Aorta (tissue), 5 donors: ENCODE data around the gene ANAPC7. TPM values are rescaled to one million over a fixed set of nuclear protein-coding genes. Genes with fewer than 3 reads are reported as not detected.
"Not testable (repeated sequence)": the region's sequence is repeated elsewhere in the genome, so short reads cannot be mapped to it uniquely, and the experiment has no call there.

Experiments
- ATAC-seq: fragments of 200-7000 bp; cut with Tn5 transposase; one replicate; pipeline ENCODE4 v1.9.1; 2022; ENCODE audit warnings: moderate library complexity; ENCODE audit not compliant: low FRiP score
- DNase-seq, 2 donors: peaks; one replicate each; pipeline ENCODE4 v3.0.0-alpha.2; 2020
- H3K27ac ChIP-seq, 2 donors: one replicate each; pipeline ENCODE4 v1.5.1; 2013; ENCODE audit warnings: low read length in 2 of 2, mild to moderate bottlenecking in 2 of 2, moderate library complexity in 2 of 2, control low read depth in 1 of 2, inconsistent platforms in 1 of 2, low read depth in 1 of 2
- H3K27me3 ChIP-seq, 2 donors: one replicate each; pipeline ENCODE4 v1.6.1; 2013; ENCODE audit warnings: control low read depth in 1 of 2, low read length in 1 of 2, mild to moderate bottlenecking in 1 of 2, moderate library complexity in 1 of 2; ENCODE audit not compliant: insufficient read depth in 2 of 2, control insufficient read depth in 1 of 2
- H3K36me3 ChIP-seq, 2 donors: one replicate each; pipeline ENCODE4 v1.6.1; 2013; ENCODE audit warnings: control low read depth in 1 of 2, low read length in 1 of 2, mild to moderate bottlenecking in 1 of 2; ENCODE audit not compliant: insufficient read depth in 2 of 2, control insufficient read depth in 1 of 2
- H3K4me1 ChIP-seq, 2 donors: one replicate each; pipeline ENCODE4 v1.6.1; 2013; ENCODE audit warnings: low read length in 2 of 2, control low read depth in 1 of 2, mild to moderate bottlenecking in 1 of 2, moderate library complexity in 1 of 2; ENCODE audit not compliant: insufficient read depth in 2 of 2, control insufficient read depth in 1 of 2
- H3K4me3 ChIP-seq, 2 donors: one replicate each; pipeline ENCODE4 v1.5.1; 2013; ENCODE audit warnings: low read length in 2 of 2, control low read depth in 1 of 2, mild to moderate bottlenecking in 1 of 2
- H3K9me3 ChIP-seq: one replicate; pipeline ENCODE4 v1.6.1; 2013; ENCODE audit warnings: mild to moderate bottlenecking, low read length; ENCODE audit not compliant: control insufficient read depth
- WGBS, 2 donors: extraction: QIAGEN DNeasy Blood & Tissue Kit; methylation state at CpG; one replicate each; pipeline ENCODE4 v1.1.7; 2013; 5-methylcytosine and 5-hydroxymethylcytosine counted together
- intact Hi-C, 2 donors: fragments of 100-400 bp; cut with DNase I; formaldehyde crosslinking; loops; one replicate each; pipeline versions ENCODE4 v1.14.2 to v1.15.0; 2022
- polyA plus RNA-seq, 2 donors: library from polyadenylated mRNA; stranded (reverse); fragments of 200-250 nt; gene quantifications; one replicate each; pipeline ENCODE4 v1.2.3, GENCODE V29; 2013
- total RNA-seq, 2 donors: library from RNA; stranded (reverse); fragmentation: NEBNext Ultra II Directional; extraction: Animal tissue kit (Norgen Biotek cat#: 25700); gene quantifications; one replicate each; pipeline ENCODE4 v1.2.1, GENCODE V29; 2021
- donor health status: healthy with polysubstance abuse.
- donor health status: Bipolar disorder and iron deficiency.
- donor health status: DM: no; HTN: no; CAD: no.
- donor health status: DM: no; HTN: no; CAD: no.
- donor health status: DM: yes; HTN: yes; CAD: no.

The ANAPC7 gene
- total and polyA plus RNA-seq, 4 donors, result 17.2 to 50.3 (median 42.2) TPM

GRCh38 chr12:110345963-110346362 lies 57.5 kb downstream of the ANAPC7 start:
- peaks cover 5 to 33% of the 10 kb centered on the region in 2 donors for H3K36me3 ChIP-seq
- ATAC-seq (no peak), DNase-seq (no peak)
- no peaks in the 10 kb centered on the region for H3K4me1 ChIP-seq
- intact Hi-C loops, result no loop called here
- H3K27me3 ChIP-seq, result no peaks in the 10 kb centered on the region
- no peaks in the 10 kb centered on the region for H3K9me3 ChIP-seq
- 74 to 82% methylated on average over 12 of the region's 12 CpGs for WGBS, 2 donors
- no peak overlapping the region for H3K4me3 ChIP-seq
- no peak overlapping the region for H3K27ac ChIP-seq

- no peak overlapping the region for H3K27ac ChIP-seq
Measured at GRCh38 chr12:110345176-110345661, 58.3 kb downstream of the ANAPC7 start.

GRCh38 chr12:110344657-110345056 lies 58.9 kb downstream of the ANAPC7 start:
- intact Hi-C loops, result no loop called here
- H3K9me3 ChIP-seq, result no peaks in the 10 kb centered on the region
- H3K4me3 ChIP-seq, result no peak overlapping the region

More at GRCh38 chr12:110345176-110345661, 58.3 kb downstream of the ANAPC7 start:
- ATAC-seq (no peak), DNase-seq (no peak)
- peaks cover 5 to 33% of the 10 kb centered on the region in 2 donors for H3K36me3 ChIP-seq
- WGBS, 2 donors, result 83 to 88% methylated on average over 11 of the region's 11 CpGs
- H3K27me3 ChIP-seq, result no peaks in the 10 kb centered on the region
- intact Hi-C loops, result no loop called here
- no peak overlapping the region for H3K4me3 ChIP-seq
- no peaks in the 10 kb centered on the region for H3K4me1 ChIP-seq
- no peaks in the 10 kb centered on the region for H3K9me3 ChIP-seq

GRCh38 chr12:110343736-110344555 lies 59.6 kb downstream of the ANAPC7 start:
- Histone ChIP-seq H3K36me3 (peaks cover 5 to 32% of the 10 kb centered on the region in 2 donors), H3K27ac (no peak overlapping the region), H3K9me3 (no peaks in the 10 kb centered on the region), H3K27me3 (no peaks in the 10 kb centered on the region), H3K4me1 (no peaks in the 10 kb centered on the region), H3K4me3 (no peak overlapping the region)
- no peak for DNase-seq
- ATAC-seq, result no peak
- 86 to 90% methylated on average over 9 of the region's 9 CpGs for WGBS, 2 donors
- intact Hi-C loops, result no loop called here

More at GRCh38 chr12:110344657-110345056, 58.9 kb downstream of the ANAPC7 start:
- Histone ChIP-seq H3K4me1 (no peaks in the 10 kb centered on the region), H3K36me3 (peaks cover 5 to 30% of the 10 kb centered on the region in 2 donors), H3K27me3 (no peaks in the 10 kb centered on the region), H3K27ac (no peak overlapping the region)
- 89 to 91% methylated on average over 11 of the region's 11 CpGs for WGBS, 2 donors
- DNase-seq (no peak), ATAC-seq (no peak)

- ATAC-seq (no peak), DNase-seq (no peak)
- no peak overlapping the region for H3K4me3 ChIP-seq
- intact Hi-C loops, result no loop called here
- no peaks in the 10 kb centered on the region for H3K9me3 ChIP-seq
- no peaks in the 10 kb centered on the region for H3K4me1 ChIP-seq
- no peaks in the 10 kb centered on the region for H3K27me3 ChIP-seq
- H3K27ac ChIP-seq, result no peak overlapping the region
- peaks cover 5 to 32% of the 10 kb centered on the region in 2 donors for H3K36me3 ChIP-seq
- 86 to 87% methylated on average over 5 of the region's 5 CpGs for WGBS, 2 donors
Measured at GRCh38 chr12:110343114-110343513, 60.4 kb downstream of the ANAPC7 start.

- H3K4me3 ChIP-seq, result no peak overlapping the region
- 90 to 94% methylated on average over 15 of the region's 15 CpGs for WGBS, 2 donors
- H3K27me3 ChIP-seq, result no peaks in the 10 kb centered on the region
- H3K9me3 ChIP-seq, result no peaks in the 10 kb centered on the region
- H3K27ac ChIP-seq, result no peak overlapping the region
- peaks cover 8 to 29% of the 10 kb centered on the region in 2 donors for H3K36me3 ChIP-seq
- intact Hi-C loops, result no loop called here
- no peak for DNase-seq
- ATAC-seq, result no peak
- H3K4me1 ChIP-seq, result no peaks in the 10 kb centered on the region
Measured at GRCh38 chr12:110342157-110342556, 61.4 kb downstream of the ANAPC7 start.

- ATAC-seq (no peak), DNase-seq (no peak)
- Histone ChIP-seq H3K27me3 (no peaks in the 10 kb centered on the region), H3K4me1 (no peaks in the 10 kb centered on the region), H3K9me3 (no peaks in the 10 kb centered on the region), H3K4me3 (no peak overlapping the region), H3K36me3 (peaks cover 8 to 36% of the 10 kb centered on the region in 2 donors), H3K27ac (no peak overlapping the region)
- 90 to 92% methylated on average over 18 of the region's 18 CpGs for WGBS, 2 donors
- intact Hi-C loops, result no loop called here
Measured at GRCh38 chr12:110340706-110341105, 62.8 kb downstream of the ANAPC7 start.

GRCh38 chr12:110340261-110340660 lies 63.2 kb downstream of the ANAPC7 start:
- 89 to 90% methylated on average over 8 of the region's 8 CpGs for WGBS, 2 donors

More at GRCh38 chr12:110340261-110340660, 63.2 kb downstream of the ANAPC7 start:
- H3K27me3 ChIP-seq, H3K4me1 ChIP-seq, H3K27ac ChIP-seq, ATAC-seq, DNase-seq, H3K4me3 ChIP-seq, H3K9me3 ChIP-seq, intact Hi-C loops: not testable (repeated sequence)
- peaks cover 6 to 36% of the 10 kb centered on the region in 2 donors for H3K36me3 ChIP-seq
